Measurements from ENCODE around the gene EIF2S2. TPM values are rescaled to one million over a fixed set of nuclear protein-coding genes. Genes with fewer than 3 reads are reported as not detected.
"Not testable (repeated sequence)": the region's sequence is repeated elsewhere in the genome, so short reads cannot be mapped to it uniquely, and the experiment has no call there.

The EIF2S2 gene, protein sequence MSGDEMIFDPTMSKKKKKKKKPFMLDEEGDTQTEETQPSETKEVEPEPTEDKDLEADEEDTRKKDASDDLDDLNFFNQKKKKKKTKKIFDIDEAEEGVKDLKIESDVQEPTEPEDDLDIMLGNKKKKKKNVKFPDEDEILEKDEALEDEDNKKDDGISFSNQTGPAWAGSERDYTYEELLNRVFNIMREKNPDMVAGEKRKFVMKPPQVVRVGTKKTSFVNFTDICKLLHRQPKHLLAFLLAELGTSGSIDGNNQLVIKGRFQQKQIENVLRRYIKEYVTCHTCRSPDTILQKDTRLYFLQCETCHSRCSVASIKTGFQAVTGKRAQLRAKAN
- total RNA-seq = 48.9 TPM

DNA sequence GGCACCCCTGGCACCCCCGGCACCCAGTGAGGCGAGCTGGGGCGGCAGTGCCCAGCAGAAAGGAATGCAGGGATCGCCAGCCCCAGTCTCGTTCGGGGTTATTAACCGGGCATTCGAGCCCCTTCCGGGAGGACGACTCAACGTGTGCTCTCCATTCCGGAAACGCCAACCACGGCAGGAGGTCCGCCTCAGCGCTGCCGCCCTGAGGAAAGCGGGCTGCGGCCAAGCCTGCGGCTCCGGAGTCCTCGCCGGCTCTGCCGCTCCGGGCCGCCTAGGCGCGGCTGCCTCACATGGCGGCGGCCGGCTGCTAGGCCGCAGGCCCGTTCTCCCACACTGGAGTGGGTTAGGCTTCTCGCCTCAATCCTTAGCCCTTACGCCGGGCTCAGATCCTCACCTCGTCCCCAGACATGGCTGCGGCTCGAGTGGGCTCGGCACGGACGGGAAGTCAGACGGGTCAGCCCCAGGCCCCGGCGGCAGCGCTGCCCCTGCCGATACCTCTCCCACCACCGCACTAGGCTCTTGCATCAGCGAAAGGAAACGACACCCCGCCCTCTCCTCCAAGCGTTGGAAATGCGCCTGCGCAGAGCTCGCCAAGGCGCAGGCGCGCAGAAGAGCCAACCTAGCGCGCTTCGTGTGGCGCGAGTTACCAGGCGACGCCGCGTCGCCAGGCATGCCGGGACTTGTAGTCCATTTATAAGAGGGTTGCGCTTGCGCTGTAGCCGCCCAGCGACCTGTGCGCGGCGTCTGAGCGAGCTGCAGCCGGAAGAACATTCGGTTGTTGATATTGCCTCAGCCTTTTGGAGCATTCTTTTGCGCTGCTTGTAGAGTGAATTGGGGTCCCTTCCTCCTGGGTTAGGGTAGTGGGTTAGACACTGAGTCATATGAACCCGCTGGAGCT, at the start of gene EIF2S2:
TSS of gene EIF2S2 (minus strand) at position 542 of the 898 bp plus-strand sequence. CDS start at position 409, 133 bp downstream.
- peak; percentile 93 to 95 for DNase-seq (ENCODE audit: low spot score in 2 of 2)
- no peak for FAIRE-seq

DNA sequence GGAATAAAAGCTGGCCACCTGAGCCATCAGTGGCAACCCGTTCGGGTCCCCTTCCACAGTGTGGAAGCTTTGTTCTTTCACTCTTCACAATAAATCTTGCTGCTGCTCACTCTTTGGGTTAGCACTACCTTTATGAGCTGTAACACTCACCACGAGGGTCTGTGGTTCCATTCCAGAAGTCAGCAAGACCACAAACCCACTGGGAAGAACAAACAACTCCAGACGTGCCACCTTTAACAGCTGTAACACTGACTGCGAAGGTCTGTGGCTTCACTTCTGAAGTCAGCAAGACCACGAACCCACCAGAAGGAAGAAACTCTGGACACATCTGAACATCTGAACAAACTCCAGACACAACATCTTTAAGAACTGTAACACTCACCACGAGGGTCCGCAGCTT, 45.7 kb upstream of the EIF2S2 start:
- not testable (repeated sequence) for DNase-seq (ENCODE audit: low spot score in 2 of 2); FAIRE-seq

DNA sequence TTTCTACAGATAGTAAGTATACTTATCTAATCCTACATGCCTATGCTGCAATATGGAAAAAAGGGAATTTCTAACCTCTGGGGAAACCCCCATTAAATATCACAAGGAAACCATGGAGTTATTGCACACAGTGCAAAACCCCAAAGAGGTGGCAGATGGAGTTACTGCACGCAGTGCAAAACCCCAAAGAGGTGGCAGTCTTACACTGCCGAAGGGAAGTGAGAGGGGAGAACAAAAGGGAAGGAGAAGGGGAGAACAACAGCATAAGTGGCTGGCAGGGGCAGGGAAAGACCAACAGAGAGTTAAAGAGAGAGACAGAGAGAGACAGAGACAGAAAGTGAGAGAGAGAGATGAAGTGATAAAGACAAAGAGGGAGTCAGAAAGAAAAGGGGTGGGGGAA, 43.8 kb upstream of the EIF2S2 start:
- DNase-seq (ENCODE audit: low spot score in 2 of 2) (no peak), FAIRE-seq (no peak)

- not testable (repeated sequence) for DNase-seq (ENCODE audit: low spot score in 2 of 2); FAIRE-seq
Measured at GRCh38 chr20:34153169-34153568, 41.1 kb upstream of the EIF2S2 start.

- not testable (repeated sequence) for DNase-seq (ENCODE audit: low spot score in 2 of 2); FAIRE-seq
Measured at GRCh38 chr20:34152073-34152472, 40.0 kb upstream of the EIF2S2 start.

GRCh38 chr20:34150306-34151000, 38.4 kb upstream of the EIF2S2 start:
- no peak for DNase-seq (ENCODE audit: low spot score in 2 of 2)
- FAIRE-seq = no peak

- no peak for FAIRE-seq
- DNase-seq (ENCODE audit: low spot score in 2 of 2) = no peak
Measured at GRCh38 chr20:34145280-34145819, 33.3 kb upstream of the EIF2S2 start.

DNA sequence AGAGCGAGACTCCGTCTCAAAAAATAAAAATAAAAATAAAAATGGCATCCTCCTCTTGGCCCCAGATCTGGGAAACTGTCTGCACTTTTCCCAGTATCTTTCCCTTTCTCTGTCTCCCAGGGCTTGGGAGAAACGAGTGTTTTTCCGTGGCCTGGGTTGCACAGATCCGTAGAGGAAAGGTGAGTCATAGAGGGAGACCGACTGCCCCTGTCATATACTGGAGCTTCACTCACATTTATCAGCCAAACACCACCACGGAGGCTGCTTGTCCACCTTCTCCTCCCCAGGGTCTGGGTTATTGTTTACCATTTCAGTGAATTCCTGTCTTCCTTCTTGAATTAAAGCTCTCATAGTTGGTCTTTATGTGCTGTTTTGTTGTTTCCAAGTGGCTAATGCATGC, 31.9 kb upstream of the EIF2S2 start:
- no peak for FAIRE-seq

GRCh38 chr20:34142121-34142520, 30.1 kb upstream of the EIF2S2 start:
- FAIRE-seq = no peak
- DNase-seq (ENCODE audit: low spot score in 2 of 2) = no peak

More for the DNA sequence above, 31.9 kb upstream of the EIF2S2 start:
- no peak for DNase-seq (ENCODE audit: low spot score in 2 of 2)

DNA sequence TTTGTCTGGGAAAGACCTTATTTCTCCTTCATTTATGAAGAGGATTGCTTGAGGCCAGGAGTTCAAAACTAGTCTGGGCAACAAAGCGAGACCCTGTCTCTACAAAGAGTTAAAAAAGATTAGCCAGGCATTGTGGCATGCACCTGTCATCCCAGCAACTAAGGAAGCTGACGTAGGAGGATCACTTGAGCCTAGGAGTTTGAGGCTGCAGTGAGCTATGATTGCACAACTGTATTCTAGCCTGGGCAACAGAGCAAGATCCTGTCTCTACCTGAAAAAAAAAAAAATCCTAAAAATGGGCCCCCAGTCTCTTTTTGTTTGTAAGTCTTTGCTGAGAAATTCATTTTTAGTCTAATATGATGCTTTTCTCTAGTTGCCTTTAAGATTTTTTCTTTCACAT, 29.2 kb upstream of the EIF2S2 start:
- no peak for DNase-seq (ENCODE audit: low spot score in 2 of 2)

GRCh38 chr20:34135525-34136275, 23.7 kb upstream of the EIF2S2 start:
- DNase-seq (ENCODE audit: low spot score in 2 of 2); FAIRE-seq: not testable (repeated sequence)

More for the DNA sequence above, 29.2 kb upstream of the EIF2S2 start:
- FAIRE-seq = no peak

- FAIRE-seq; DNase-seq (ENCODE audit: low spot score in 2 of 2): not testable (repeated sequence)
Measured at GRCh38 chr20:34133365-34133860, 21.4 kb upstream of the EIF2S2 start.

GRCh38 chr20:34132943-34133342, 20.9 kb upstream of the EIF2S2 start:
- DNase-seq (ENCODE audit: low spot score in 2 of 2); FAIRE-seq: not testable (repeated sequence)

- DNase-seq (ENCODE audit: low spot score in 2 of 2); FAIRE-seq: not testable (repeated sequence)
Measured at GRCh38 chr20:34132491-34132890, 20.4 kb upstream of the EIF2S2 start.

- FAIRE-seq (no peak), DNase-seq (ENCODE audit: low spot score in 2 of 2) (no peak)
Measured at GRCh38 chr20:34131491-34131890, 19.4 kb upstream of the EIF2S2 start.

GRCh38 chr20:34129518-34130162, 17.6 kb upstream of the EIF2S2 start:
- FAIRE-seq (no peak), DNase-seq (ENCODE audit: low spot score in 2 of 2) (peak; percentile 71 to 74)

DNA sequence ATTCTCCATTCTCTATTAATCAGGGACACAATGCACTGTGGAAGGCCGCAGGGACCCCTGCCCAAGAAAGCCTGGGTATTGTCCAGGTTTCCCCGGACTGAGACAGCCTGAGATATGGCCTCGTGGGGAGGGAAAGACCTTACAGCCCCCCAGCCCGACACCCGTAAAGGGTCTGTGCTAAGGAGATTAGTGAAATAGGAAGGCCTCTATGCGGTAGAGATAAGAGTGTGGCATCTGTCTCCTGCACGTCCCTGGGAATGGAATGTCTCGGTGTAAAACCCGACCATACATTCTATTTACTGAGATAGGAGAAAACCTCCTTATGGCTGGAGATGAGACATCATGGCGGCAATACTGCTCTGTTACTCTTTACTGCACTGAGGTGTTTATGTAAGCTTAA, 15.7 kb upstream of the EIF2S2 start:
- no peak for FAIRE-seq
- DNase-seq (ENCODE audit: low spot score in 2 of 2) = no peak

DNA sequence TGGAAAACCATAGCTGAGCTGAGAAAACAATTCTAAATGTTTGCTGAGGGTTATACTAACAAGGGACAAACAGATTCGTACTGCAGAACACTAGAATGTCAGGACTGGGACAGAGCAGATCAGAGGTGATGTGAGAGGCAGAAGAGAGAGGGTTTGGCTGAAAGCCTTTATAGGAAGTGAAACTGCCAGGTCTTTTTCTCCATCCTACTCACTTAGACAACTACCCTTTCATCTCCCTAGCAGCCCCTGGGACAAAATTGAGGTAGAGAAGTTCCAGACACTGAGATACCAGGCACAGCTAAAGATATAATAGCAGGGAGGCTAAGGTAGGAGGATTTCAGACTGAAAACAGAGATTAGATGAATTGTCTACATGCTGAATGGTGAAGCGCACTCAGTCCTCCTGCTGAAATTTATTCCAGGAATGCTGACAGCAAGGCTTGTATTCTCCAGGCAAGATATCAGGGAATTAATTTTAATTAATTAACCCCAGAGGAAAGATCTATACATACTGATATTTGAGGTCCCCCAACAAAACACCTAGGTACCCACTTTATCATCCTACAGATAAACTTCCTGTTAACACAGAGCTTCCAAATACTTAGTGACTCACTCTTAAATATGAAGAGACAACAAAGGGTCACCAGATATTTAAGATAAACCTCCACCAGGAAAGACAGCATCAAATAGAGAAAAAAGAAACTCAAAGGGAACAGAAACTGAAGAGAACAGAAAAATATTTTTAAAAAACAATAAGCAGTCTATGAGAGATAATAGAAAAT, 12.6 kb upstream of the EIF2S2 start:
- no peak for DNase-seq (ENCODE audit: low spot score in 2 of 2)
- no peak for FAIRE-seq
